Tibial nerve (tissue), 4 donors: ENCODE measurements around the gene TPM2. TPM values are rescaled to one million over a fixed set of nuclear protein-coding genes. Genes with fewer than 3 reads are reported as not detected.

Experiments
- DNase-seq, 2 donors: peaks; one replicate each; pipeline ENCODE4 v3.0.0-alpha.2; 2019; ENCODE audit warnings: low spot score in 2 of 2
- H3K27ac ChIP-seq, 4 donors: fragments of 200-600 bp; sonication (generic) in 3 of 4; one replicate each; pipeline ENCODE4 v1.5.1; 2017 to 2019; ENCODE audit warnings: mild to moderate bottlenecking in 1 of 4
- H3K27me3 ChIP-seq, 2 donors: fragments of 200-600 bp; sonication (generic) in 1 of 2; one replicate each; pipeline versions ENCODE4 v1.5.1 to v1.6.0; 2017 to 2019
- H3K36me3 ChIP-seq, 3 donors: fragments of 200-600 bp; sonication (generic); one replicate each; pipeline ENCODE4 v1.5.1; 2018 to 2019
- H3K4me1 ChIP-seq, 4 donors: fragments of 200-600 bp; sonication (generic) in 3 of 4; one replicate each; pipeline ENCODE4 v1.5.1; 2017 to 2019
- H3K4me3 ChIP-seq, 4 donors: fragments of 200-600 bp; sonication (generic) in 3 of 4; one replicate each; pipeline ENCODE4 v1.5.1; 2017 to 2019; ENCODE audit warnings: mild to moderate bottlenecking in 1 of 4, moderate library complexity in 1 of 4
- H3K9me3 ChIP-seq, 4 donors: fragments of 200-600 bp; sonication (generic) in 3 of 4; one replicate each; pipeline ENCODE4 v1.5.1; 2017 to 2019
- CTCF ChIP-seq, 5 experiments: fragments of 200-600 bp in 3 of 5; fragments of 450-650 bp in 2 of 5; sonication (generic) in 3 of 5; IDR thresholded peaks; one replicate each; pipeline ENCODE4 v1.5.1; 2016 to 2019; ENCODE audit warnings: antibody characterized with exemption in 5 of 5, mild to moderate bottlenecking in 3 of 5, moderate library complexity in 2 of 5
- EP300 ChIP-seq, 2 donors: sonication (generic); formaldehyde crosslinking; IDR thresholded peaks; one replicate each; pipeline ENCODE4 v1.6.1; 2017; ENCODE audit warnings: antibody characterized with exemption in 2 of 2, mild to moderate bottlenecking in 1 of 2
- POLR2A ChIP-seq, 2 donors: fragments of 450-650 bp; IDR thresholded peaks; one replicate each; pipeline ENCODE4 v1.6.1; 2017; ENCODE audit warnings: antibody characterized with exemption in 2 of 2, mild to moderate bottlenecking in 2 of 2, moderate library complexity in 2 of 2
- WGBS, 2 donors: methylation state at CpG; one replicate each; pipeline ENCODE4 v1.1.5; 2018; 5-methylcytosine and 5-hydroxymethylcytosine counted together
- total RNA-seq, 4 donors: library from RNA; depleted of rRNA; stranded (reverse); fragments of >200 nt; gene quantifications; one replicate each; pipeline ENCODE4 v1.1.0, GENCODE V29; 2016

TPM2 gene
- total RNA-seq, 4 donors from 2014 or later: 229 to 350 (median 289) TPM

GRCh38 chr9:35698231-35698630 is 8.5 kb upstream of the TPM2 start:
- peaks cover 0 to 76% (median 41%) of the 10 kb centered on the region in 3 donors for H3K36me3 ChIP-seq
- no peaks in the 10 kb centered on the region for H3K27me3 ChIP-seq
- H3K27ac ChIP-seq: no peak overlapping the region
- peaks cover 0 to 29% (median 4%) of the 10 kb centered on the region in 4 donors for H3K4me1 ChIP-seq
- no peak for DNase-seq
- no peaks in the 10 kb centered on the region for H3K9me3 ChIP-seq
- no peak for TF ChIP-seq EP300 (IDR thresholded peaks at IDR 0.05)
- no peak for TF ChIP-seq CTCF (IDR thresholded peaks at IDR 0.05)
- no peak for TF ChIP-seq POLR2A (IDR thresholded peaks at IDR 0.05)
- no peak overlapping the region for H3K4me3 ChIP-seq
- 81 to 92% methylated on average over 5 of the region's 5 CpGs for WGBS, 2 donors

- no peaks in the 10 kb centered on the region for H3K27me3 ChIP-seq
- H3K36me3 ChIP-seq: peaks cover 0 to 69% (median 33%) of the 10 kb centered on the region in 3 donors
- H3K27ac ChIP-seq: peak overlapping the region in 2 of 4 donors; percentile 55 to 81
- no peak for DNase-seq
- no peak overlapping the region for H3K4me3 ChIP-seq
- peaks cover 0 to 29% (median 4%) of the 10 kb centered on the region in 4 donors for H3K4me1 ChIP-seq
- WGBS, 2 donors: 71 to 76% methylated on average over 14 of the region's 14 CpGs
- no peak for TF ChIP-seq EP300 (IDR thresholded peaks at IDR 0.05)
- no peak for TF ChIP-seq POLR2A (IDR thresholded peaks at IDR 0.05)
- no peak for TF ChIP-seq CTCF (IDR thresholded peaks at IDR 0.05)
- no peaks in the 10 kb centered on the region for H3K9me3 ChIP-seq
These were observed 7.8 kb upstream of the TPM2 start for GRCh38 chr9:35697486-35697885.

- 41 to 48% methylated on average over 9 of the region's 9 CpGs for WGBS, 2 donors
- Histone ChIP-seq H3K4me3 (no peak overlapping the region), H3K27me3 (no peaks in the 10 kb centered on the region), H3K4me1 (peaks cover 0 to 33% (median 4%) of the 10 kb centered on the region in 4 donors), H3K36me3 (peaks cover 0 to 60% (median 32%) of the 10 kb centered on the region in 3 donors), H3K27ac (peak overlapping the region in 3 of 4 donors; percentile 32 to 81 (median 55)), H3K9me3 (no peaks in the 10 kb centered on the region)
- peak; percentile 40 to 60 for DNase-seq
- TF ChIP-seq CTCF (IDR thresholded peaks at IDR 0.05) (peak; percentile 75 to 89 (median 82)), EP300 (IDR thresholded peaks at IDR 0.05) (peak in 1 of 2 donors; percentile 38), POLR2A (IDR thresholded peaks at IDR 0.05) (no peak)
These were observed 6.9 kb upstream of the TPM2 start for GRCh38 chr9:35696520-35697215.

GRCh38 chr9:35695943-35696401 is 6.2 kb upstream of the TPM2 start:
- WGBS, 2 donors: 89 to 94% methylated on average over 3 of the region's 3 CpGs
- peaks cover 0 to 53% (median 28%) of the 10 kb centered on the region in 3 donors for H3K36me3 ChIP-seq
- peak overlapping the region in 3 of 4 donors; percentile 35 to 81 (median 55) for H3K27ac ChIP-seq

More at GRCh38 chr9:35695943-35696401, 6.2 kb upstream of the TPM2 start:
- TF ChIP-seq POLR2A (IDR thresholded peaks at IDR 0.05): no peak
- no peak for TF ChIP-seq CTCF (IDR thresholded peaks at IDR 0.05)
- no peak for TF ChIP-seq EP300 (IDR thresholded peaks at IDR 0.05)
- no peak overlapping the region for H3K4me3 ChIP-seq
- DNase-seq: no peak
- no peaks in the 10 kb centered on the region for H3K27me3 ChIP-seq
- no peaks in the 10 kb centered on the region for H3K9me3 ChIP-seq
- H3K4me1 ChIP-seq: peaks cover 0 to 40% (median 4%) of the 10 kb centered on the region in 4 donors
